Neural progenitor cell (in vitro differentiated cells): ENCODE data around the gene LRP1B. TPM values are rescaled to one million over a fixed set of nuclear protein-coding genes. Genes with fewer than 3 reads are reported as not detected.

ENCODE experiments used
- DNase-seq: peaks from one replicate; pipeline ENCODE4 v3.0.0-alpha.2; 2016; ENCODE audit warnings: low spot score
- H2AFZ ChIP-seq: fragments of 200-600 bp; sonication (generic); replicated peaks from 2 replicates; pipeline ENCODE4 v1.6.1; 2016; ENCODE audit warnings: antibody characterized with exemption
- H3F3A ChIP-seq: fragments of 200-600 bp; sonication (generic); 2 replicates; pipeline ENCODE4 v1.6.1; 2016; ENCODE audit warnings: antibody characterized with exemption, low read depth
- H3K27ac ChIP-seq: fragments of 200-600 bp; sonication (generic); 2 replicates; pipeline ENCODE4 v1.5.1; 2016; ENCODE audit warnings: mild to moderate bottlenecking
- H3K27me3 ChIP-seq: fragments of 200-600 bp; sonication (generic); 2 replicates; pipeline ENCODE4 v1.6.1; 2016; ENCODE audit warnings: mild to moderate bottlenecking, moderate library complexity
- H3K36me3 ChIP-seq: fragments of 200-600 bp; sonication (generic); 2 replicates; pipeline ENCODE4 v1.5.1; 2016
- H3K4me1 ChIP-seq: fragments of 200-600 bp; sonication (generic); 2 replicates; pipeline ENCODE4 v1.6.1; 2016; ENCODE audit warnings: mixed run types
- H3K4me2 ChIP-seq: fragments of 200-600 bp; sonication (generic); 2 replicates; pipeline ENCODE4 v1.6.1; 2016
- H3K4me3 ChIP-seq: fragments of 200-600 bp; sonication (generic); 2 replicates; pipeline ENCODE4 v1.5.1; 2016
- H3K79me2 ChIP-seq: fragments of 200-600 bp; sonication (generic); 2 replicates; pipeline ENCODE4 v1.6.1; 2016; ENCODE audit warnings: low read depth
- H3K9ac ChIP-seq: fragments of 200-600 bp; sonication (generic); 2 replicates; pipeline ENCODE4 v1.6.1; 2016
- H3K9me3 ChIP-seq: fragments of 200-600 bp; sonication (generic); 2 replicates; pipeline ENCODE4 v1.5.1; 2016; ENCODE audit warnings: low read depth
- H4K20me1 ChIP-seq: fragments of 200-600 bp; sonication (generic); 2 replicates; pipeline ENCODE4 v1.6.1; 2016; ENCODE audit warnings: low read depth
- H3K27ac Mint-ChIP-seq: 3 replicates; pipeline ENCODE4 v1.8.0; 2021; ENCODE audit warnings: mixed read lengths
- H3K27me3 Mint-ChIP-seq: 2 replicates; pipeline ENCODE4 v1.8.0; 2022; ENCODE audit warnings: low read depth, mild to moderate bottlenecking, inconsistent platforms, moderate library complexity, mixed read lengths; ENCODE audit not compliant: insufficient read depth
- H3K36me3 Mint-ChIP-seq: 3 replicates; pipeline ENCODE4 v1.8.0; 2021; ENCODE audit warnings: mixed read lengths
- H3K4me1 Mint-ChIP-seq: 3 replicates; pipeline ENCODE4 v1.8.0; 2021; ENCODE audit warnings: mixed read lengths
- H3K4me3 Mint-ChIP-seq: 3 replicates; pipeline ENCODE4 v1.8.0; 2021; ENCODE audit warnings: mild to moderate bottlenecking, moderate library complexity, mixed read lengths
- H3K9me3 Mint-ChIP-seq: 3 replicates; pipeline ENCODE4 v1.8.0; 2020; ENCODE audit warnings: mixed read lengths
- EZH2 ChIP-seq: fragments of 200-600 bp; sonication (generic); IDR thresholded peaks from 2 replicates; pipeline ENCODE4 v1.6.1; 2017; ENCODE audit warnings: antibody characterized with exemption, mild to moderate bottlenecking, moderate library complexity
- EZH2phosphoT487 ChIP-seq: fragments of 200-600 bp; sonication (generic); IDR thresholded peaks from 2 replicates; pipeline ENCODE4 v1.6.1; 2017; ENCODE audit warnings: antibody characterized with exemption
- total RNA-seq: library from RNA; depleted of rRNA; stranded (reverse); fragments of >200 nt; gene quantifications from 2 replicates; pipeline ENCODE4 v1.2.3, GENCODE V29; 2015; ENCODE audit warnings: low replicate concordance
- TF ChIP-seq, protein P1 (sequence below): fragments of 200-600 bp; sonication (generic); IDR thresholded peaks from 2 replicates; pipeline ENCODE4 v1.5.1; 2017; ENCODE audit warnings: antibody characterized with exemption, mild to moderate bottlenecking

Gene LRP1B
- total RNA-seq, 1 donor from 2014 or later = not detected

DNA sequence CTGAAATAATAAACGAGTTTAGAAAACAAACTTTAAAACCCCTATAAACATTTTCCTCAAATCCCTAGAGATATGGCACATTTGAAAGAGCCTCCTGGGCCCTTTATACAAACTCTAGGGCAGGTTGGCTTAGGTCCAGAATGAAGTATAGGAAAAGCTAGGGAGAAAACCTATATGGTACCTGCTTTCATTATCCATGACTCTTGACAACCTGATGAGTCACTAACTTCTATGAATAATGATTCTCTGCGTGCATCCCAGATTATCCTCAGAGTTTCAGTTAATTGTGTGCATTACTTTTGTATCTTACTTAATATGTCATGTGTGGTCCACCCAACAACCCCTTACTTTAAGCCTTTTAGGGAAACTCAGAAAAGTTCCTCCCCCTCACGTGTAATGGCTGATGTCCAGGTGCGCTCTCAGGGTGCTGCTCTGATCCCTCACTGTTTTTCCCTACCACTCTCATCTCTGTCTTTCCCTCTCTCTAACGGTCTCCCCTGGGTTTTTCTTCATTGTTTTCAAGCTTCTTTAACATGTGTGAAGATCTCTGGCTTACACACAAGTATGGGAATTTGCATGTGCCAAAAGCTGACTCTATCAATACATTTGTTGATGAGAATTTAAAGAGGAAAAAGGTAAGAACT lies 78.5 kb downstream of the LRP1B start:
- Histone ChIP-seq H3K9me3 (no peaks in the 10 kb centered on the region), H3K27me3 (no peaks in the 10 kb centered on the region), H3K4me2 (no peak overlapping the region), H3K27ac (no peak overlapping the region), H4K20me1 (no peaks in the 10 kb centered on the region), H3K79me2 (no peaks in the 10 kb centered on the region), H3K9ac (no peak overlapping the region), H3K4me1 (peaks cover 3% of the 10 kb centered on the region), H3K4me3 (no peak overlapping the region), H3F3A (no peaks in the 10 kb centered on the region), H3K36me3 (no peaks in the 10 kb centered on the region), H2AFZ (peak overlapping the region; percentile 91)
- DNase-seq = no peak
- Mint-ChIP-seq H3K4me3 (no peak overlapping the region), H3K4me1 (peaks cover 3% of the 10 kb centered on the region), H3K36me3 (no peaks in the 10 kb centered on the region), H3K27ac (no peak overlapping the region), H3K27me3 (no peaks in the 10 kb centered on the region), H3K9me3 (no peaks in the 10 kb centered on the region)
- TF ChIP-seq, protein P1, sequence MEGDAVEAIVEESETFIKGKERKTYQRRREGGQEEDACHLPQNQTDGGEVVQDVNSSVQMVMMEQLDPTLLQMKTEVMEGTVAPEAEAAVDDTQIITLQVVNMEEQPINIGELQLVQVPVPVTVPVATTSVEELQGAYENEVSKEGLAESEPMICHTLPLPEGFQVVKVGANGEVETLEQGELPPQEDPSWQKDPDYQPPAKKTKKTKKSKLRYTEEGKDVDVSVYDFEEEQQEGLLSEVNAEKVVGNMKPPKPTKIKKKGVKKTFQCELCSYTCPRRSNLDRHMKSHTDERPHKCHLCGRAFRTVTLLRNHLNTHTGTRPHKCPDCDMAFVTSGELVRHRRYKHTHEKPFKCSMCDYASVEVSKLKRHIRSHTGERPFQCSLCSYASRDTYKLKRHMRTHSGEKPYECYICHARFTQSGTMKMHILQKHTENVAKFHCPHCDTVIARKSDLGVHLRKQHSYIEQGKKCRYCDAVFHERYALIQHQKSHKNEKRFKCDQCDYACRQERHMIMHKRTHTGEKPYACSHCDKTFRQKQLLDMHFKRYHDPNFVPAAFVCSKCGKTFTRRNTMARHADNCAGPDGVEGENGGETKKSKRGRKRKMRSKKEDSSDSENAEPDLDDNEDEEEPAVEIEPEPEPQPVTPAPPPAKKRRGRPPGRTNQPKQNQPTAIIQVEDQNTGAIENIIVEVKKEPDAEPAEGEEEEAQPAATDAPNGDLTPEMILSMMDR = no peak
- no peak for TF ChIP-seq EZH2
- no peak for TF ChIP-seq EZH2phosphoT487

DNA sequence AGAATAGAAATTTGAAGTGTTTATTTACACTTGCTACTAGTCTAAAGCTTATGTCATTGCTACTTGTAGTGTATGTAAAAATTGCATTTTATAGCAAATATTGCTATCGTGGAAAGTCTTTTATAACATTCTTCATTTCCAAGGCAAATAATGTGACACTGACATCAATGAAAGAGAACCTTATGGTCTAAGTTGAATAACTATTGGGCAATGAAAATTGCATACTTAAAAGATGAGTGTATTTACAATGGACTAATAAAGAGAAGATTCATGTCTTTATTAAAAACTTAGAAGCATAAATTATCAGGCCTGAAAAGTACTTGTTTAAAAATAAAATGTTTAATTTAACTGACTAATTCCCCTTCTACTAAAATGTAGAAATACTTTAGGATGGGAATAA lies 82.2 kb downstream of the LRP1B start:
- Mint-ChIP-seq H3K4me1 (peaks cover 7% of the 10 kb centered on the region), H3K9me3 (no peaks in the 10 kb centered on the region), H3K27ac (no peak overlapping the region), H3K4me3 (no peak overlapping the region), H3K36me3 (no peaks in the 10 kb centered on the region), H3K27me3 (peaks cover under 1% of the 10 kb centered on the region)
- TF ChIP-seq, protein P1 = no peak
- TF ChIP-seq EZH2 (no peak), EZH2phosphoT487 (no peak)
- H3K36me3 ChIP-seq = no peaks in the 10 kb centered on the region
- no peak for DNase-seq
- no peaks in the 10 kb centered on the region for H3K9me3 ChIP-seq
- peaks cover 3% of the 10 kb centered on the region for H3K4me1 ChIP-seq
- no peak overlapping the region for H2AFZ ChIP-seq
- H3K79me2 ChIP-seq = no peaks in the 10 kb centered on the region
- no peak overlapping the region for H3K9ac ChIP-seq
- H3K27ac ChIP-seq = no peak overlapping the region
- no peaks in the 10 kb centered on the region for H3F3A ChIP-seq
- no peaks in the 10 kb centered on the region for H4K20me1 ChIP-seq
- H3K4me2 ChIP-seq = no peak overlapping the region
- H3K4me3 ChIP-seq = no peak overlapping the region
- no peaks in the 10 kb centered on the region for H3K27me3 ChIP-seq

DNA sequence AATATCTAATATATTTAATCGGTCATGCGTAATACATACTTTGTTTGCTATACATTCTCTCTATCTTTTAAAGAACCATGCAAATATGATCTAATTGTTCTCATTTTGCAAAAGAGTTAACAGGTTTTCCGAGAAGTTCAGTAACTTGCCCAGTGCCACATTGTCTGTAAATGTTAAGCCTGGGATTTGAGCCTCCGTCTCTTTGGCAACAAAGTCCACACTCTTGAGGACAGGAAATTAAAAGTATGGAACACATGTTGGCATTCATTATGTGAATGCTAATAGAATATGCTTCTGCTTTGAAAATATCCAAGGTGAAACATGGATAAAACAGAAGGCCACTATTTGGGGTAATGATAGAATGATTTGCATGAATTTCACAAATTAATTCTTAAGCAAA lies 85.2 kb downstream of the LRP1B start:
- H3K27ac ChIP-seq = no peak overlapping the region
- H4K20me1 ChIP-seq = no peaks in the 10 kb centered on the region
- no peak overlapping the region for H2AFZ ChIP-seq
- Mint-ChIP-seq H3K36me3 (no peaks in the 10 kb centered on the region), H3K9me3 (no peaks in the 10 kb centered on the region), H3K27ac (no peak overlapping the region), H3K4me3 (no peak overlapping the region), H3K4me1 (peaks cover 4% of the 10 kb centered on the region), H3K27me3 (peaks cover 2% of the 10 kb centered on the region)
- H3K27me3 ChIP-seq = no peaks in the 10 kb centered on the region
- DNase-seq = no peak
- H3K4me1 ChIP-seq = no peaks in the 10 kb centered on the region
- H3K9ac ChIP-seq = no peak overlapping the region
- H3K36me3 ChIP-seq = no peaks in the 10 kb centered on the region
- H3K79me2 ChIP-seq = no peaks in the 10 kb centered on the region
- H3F3A ChIP-seq = no peaks in the 10 kb centered on the region
- TF ChIP-seq EZH2phosphoT487 = no peak
- TF ChIP-seq, protein P1 = no peak
- TF ChIP-seq EZH2 = no peak
- no peak overlapping the region for H3K4me3 ChIP-seq
- no peaks in the 10 kb centered on the region for H3K9me3 ChIP-seq
- H3K4me2 ChIP-seq = no peak overlapping the region
